Keratinocyte (primary cell): ENCODE measurements around the gene SNAP29. TPM values are rescaled to one million over a fixed set of nuclear protein-coding genes. Genes with fewer than 3 reads are reported as not detected.
"Not testable (repeated sequence)": the region's sequence is repeated elsewhere in the genome, so short reads cannot be mapped to it uniquely, and the experiment has no call there.

Experiments used
- DNase-seq: peaks from one replicate; pipeline ENCODE4 v3.0.0-alpha.2; 2011; ENCODE audit warnings: low read depth, missing footprints, low spot score
- FAIRE-seq: peaks from 2 replicates; lab custom pipeline; 2011; peaks lifted over from hg19 to GRCh38; lab: Jason Lieb, UNC
- H2AFZ ChIP-seq: 2 replicates; pipeline ENCODE4 v1.6.0; 2012; ENCODE audit warnings: low read length, control low read depth, inconsistent platforms; ENCODE audit not compliant: control insufficient read depth
- H3K27ac ChIP-seq: 2 replicates; pipeline ENCODE4 v1.5.1; 2011; ENCODE audit warnings: low read length; ENCODE audit not compliant: control insufficient read depth, insufficient read depth
- H3K27me3 ChIP-seq: 3 replicates; pipeline ENCODE4 v1.6.0; 2011; ENCODE audit warnings: low read length; ENCODE audit not compliant: control insufficient read depth, insufficient read depth; ENCODE audit errors: extremely low read depth
- H3K36me3 ChIP-seq, 2 experiments: 2 replicates in 1 of 2; 3 replicates in 1 of 2; pipeline ENCODE4 v1.5.1; 2011; ENCODE audit warnings: low read length in 2 of 2, mild to moderate bottlenecking in 1 of 2; ENCODE audit not compliant: control insufficient read depth in 2 of 2, insufficient read depth in 2 of 2; ENCODE audit errors: extremely low read depth in 1 of 2
- H3K4me1 ChIP-seq: 3 replicates; pipeline ENCODE4 v1.5.1; 2011; ENCODE audit warnings: low read length; ENCODE audit not compliant: control insufficient read depth, insufficient read depth; ENCODE audit errors: extremely low read depth
- H3K4me2 ChIP-seq: 3 replicates; pipeline ENCODE4 v1.6.0; 2011; ENCODE audit warnings: low read depth, low read length; ENCODE audit not compliant: control insufficient read depth, insufficient read depth; ENCODE audit errors: extremely low read depth
- H3K4me3 ChIP-seq, 3 experiments: fragments of 200-600 bp in 1 of 3; sonication (generic) in 1 of 3; 2 replicates in 2 of 3; 3 replicates in 1 of 3; pipeline ENCODE4 v1.5.1; 2011 to 2016; ENCODE audit warnings: low read length in 3 of 3, mild to moderate bottlenecking in 3 of 3, control low read depth in 2 of 3, inconsistent platforms in 1 of 3, low read depth in 1 of 3, mixed read lengths in 1 of 3, mixed run types in 1 of 3, moderate library complexity in 1 of 3; ENCODE audit not compliant: control insufficient read depth in 2 of 3, insufficient read depth in 2 of 3; ENCODE audit errors: extremely low read depth in 1 of 3
- H3K79me2 ChIP-seq: 2 replicates; pipeline ENCODE4 v1.6.0; 2012; ENCODE audit warnings: low read length; ENCODE audit not compliant: control insufficient read depth, insufficient read depth
- H3K9ac ChIP-seq: 3 replicates; pipeline ENCODE4 v1.6.0; 2011; ENCODE audit warnings: low read length; ENCODE audit not compliant: control insufficient read depth, insufficient read depth; ENCODE audit errors: extremely low read depth
- H3K9me1 ChIP-seq: 3 replicates; pipeline ENCODE4 v1.6.0; 2011; ENCODE audit warnings: low read length; ENCODE audit not compliant: control insufficient read depth, insufficient read depth; ENCODE audit errors: extremely low read depth
- H3K9me3 ChIP-seq: 2 replicates; pipeline ENCODE4 v1.5.1; 2012; ENCODE audit warnings: low read depth, low read length; ENCODE audit not compliant: control insufficient read depth
- H4K20me1 ChIP-seq: 3 replicates; pipeline ENCODE4 v1.6.0; 2011; ENCODE audit warnings: low read length; ENCODE audit not compliant: control insufficient read depth, insufficient read depth; ENCODE audit errors: extremely low read depth
- CTCF ChIP-seq, 3 experiments: IDR thresholded peaks in 1 of 3; conservative IDR thresholded peaks in 1 of 3; optimal IDR thresholded peaks in 1 of 3; 2 replicates in 2 of 3; 3 replicates in 1 of 3; pipeline versions ENCODE3 to v1.5.1; 2011; ENCODE audit warnings: low read length in 3 of 3, mild to moderate bottlenecking in 3 of 3, moderate library complexity in 2 of 3, control low read depth in 1 of 3, inconsistent platforms in 1 of 3; ENCODE audit not compliant: insufficient read depth in 2 of 3; ENCODE audit errors: extremely low read depth in 1 of 3
- EZH2 ChIP-seq: IDR thresholded peaks from one replicate; pipeline ENCODE4 v1.6.1; 2012; ENCODE audit warnings: inconsistent platforms, mild to moderate bottlenecking, low read length, moderate library complexity
- dilution Hi-C: fragments of 300-500 bp; cut with MboI; formaldehyde crosslinking; loops from one replicate; pipeline ENCODE4 v1.7.0; 2020; ENCODE audit warnings: low sequenced_read_pairs; ENCODE audit not compliant: extremely low pct_ligation_motif_present
- polyA plus RNA-seq, 5 experiments: library from polyadenylated mRNA; depleted of rRNA in 3 of 5; stranded (reverse) in 3 of 5; stranded (forward) in 1 of 5; unstranded in 1 of 5; fragments of >200 nt; gene quantifications; 1 replicate in 1 of 5; 2 replicates in 3 of 5; 3 replicates in 1 of 5; pipeline versions ENCODE4 v1.2.1 to v1.2.3, GENCODE V29; 2011 to 2012; ENCODE audit warnings: missing spikeins in 2 of 5, low read depth in 1 of 5, low replicate concordance in 1 of 5

SNAP29 gene
- polyA plus RNA-seq, 1 donor (not counting 4 experiments of a cell fraction or from before 2014, with no cell fraction given), result 36.5 TPM

GRCh38 chr22:20901093-20902033 is 42.6 kb downstream of the SNAP29 start:
- H4K20me1 ChIP-seq, DNase-seq, H3K9me1 ChIP-seq, H3K4me2 ChIP-seq, H3K27ac ChIP-seq, H3K36me3 ChIP-seq, H3K9me3 ChIP-seq, H3K79me2 ChIP-seq, H3K9ac ChIP-seq, FAIRE-seq, H3K4me3 ChIP-seq, H2AFZ ChIP-seq, H3K27me3 ChIP-seq, dilution Hi-C loops: not testable (repeated sequence)
- peaks cover 26% of the 10 kb centered on the region for H3K4me1 ChIP-seq

DNA sequence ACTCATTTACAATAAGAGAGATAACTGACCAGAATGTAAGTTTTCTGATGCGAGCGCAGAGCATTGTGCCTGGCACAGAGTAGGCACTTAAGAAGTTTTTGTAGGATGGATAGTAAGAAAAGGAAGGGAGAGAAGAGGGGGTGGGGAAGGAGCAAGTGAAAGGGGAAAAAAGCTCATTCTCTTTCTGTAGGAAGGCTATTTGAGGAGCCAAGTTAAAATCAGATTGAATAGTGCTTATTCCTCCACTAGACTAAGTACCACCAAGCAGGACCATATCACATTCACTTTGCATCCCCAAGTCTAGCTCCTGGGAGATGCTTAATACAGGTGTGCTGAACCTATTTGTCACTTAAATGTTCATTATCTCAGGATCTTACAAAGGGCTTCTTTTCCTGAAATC is 44.3 kb downstream of the SNAP29 start:
- peaks cover 26% of the 10 kb centered on the region for H3K4me1 ChIP-seq
- H3K4me2 ChIP-seq, result no peak overlapping the region
- H3K9me1 ChIP-seq, result no peaks in the 10 kb centered on the region
- no peaks in the 10 kb centered on the region for H3K36me3 ChIP-seq
- dilution Hi-C loops, result no loop called here
- H3K27me3 ChIP-seq, result no peaks in the 10 kb centered on the region
- H3K79me2 ChIP-seq, result no peaks in the 10 kb centered on the region
- H3K4me3 ChIP-seq, result no peak overlapping the region
- H3K27ac ChIP-seq, result no peak overlapping the region
- no peak for DNase-seq
- no peak for TF ChIP-seq CTCF (optimal IDR thresholded peaks at IDR 0.05 in 1 of 3, IDR thresholded peaks at IDR 0.05 in 1 of 3, conservative IDR thresholded peaks at IDR 0.05 in 1 of 3; ENCODE audit: extremely low read depth in 1 of 3, insufficient read depth in 2 of 3, low read length in 3 of 3)
- no peak for TF ChIP-seq EZH2
- H2AFZ ChIP-seq, result no peak overlapping the region
- no peak overlapping the region for H3K9ac ChIP-seq
- H3K9me3 ChIP-seq, result no peaks in the 10 kb centered on the region
- no peak for FAIRE-seq
- no peaks in the 10 kb centered on the region for H4K20me1 ChIP-seq
